H1 (cell line): ENCODE results near the gene IPO13. TPM values are rescaled to one million over a fixed set of nuclear protein-coding genes. Genes with fewer than 3 reads are reported as not detected.

Experiments
- CTCF ChIA-PET: fragments of 300-600 bp; sonication (Branson Sonifier 250); formaldehyde crosslinking; loops from one replicate; lab custom pipeline; 2021; ENCODE audit not compliant: partially characterized antibody; lab: Charles Lee
- POLR2A ChIA-PET: fragments of 300-600 bp; sonication (Branson Sonifier 250); formaldehyde crosslinking; loops from one replicate; lab custom pipeline; 2021; ENCODE audit warnings: inconsistent platforms; ENCODE audit not compliant: partially characterized antibody; lab: Charles Lee
- DNase-seq, 2 experiments: peaks; one replicate each; pipeline versions ENCODE4 v3.0.0 to v3.0.0-alpha.2; 2010 to 2022; ENCODE audit warnings: low spot score in 2 of 2, low read depth in 1 of 2, mixed read lengths in 1 of 2
- FAIRE-seq: peaks from 2 replicates; lab custom pipeline; 2011; peaks lifted over from hg19 to GRCh38; lab: Jason Lieb, UNC
- H2AFZ ChIP-seq: 2 replicates; pipeline ENCODE4 v1.8.1; 2012; ENCODE audit warnings: low read length, inconsistent platforms
- H2AK5ac ChIP-seq: 2 replicates; pipeline ENCODE4 v1.6.1; 2013; ENCODE audit warnings: low read depth, low read length
- H2BK120ac ChIP-seq: replicated peaks from 2 replicates; pipeline ENCODE3; 2013; ENCODE audit warnings: low read depth, low read length, inconsistent platforms
- H2BK12ac ChIP-seq: 2 replicates; pipeline ENCODE4 v1.6.1; 2013; ENCODE audit warnings: low read depth, low read length
- H2BK15ac ChIP-seq: 2 replicates; pipeline ENCODE4 v1.6.1; 2013; ENCODE audit warnings: low read length
- H2BK20ac ChIP-seq: 2 replicates; pipeline ENCODE4 v1.6.1; 2013; ENCODE audit warnings: low read length
- H2BK5ac ChIP-seq: 2 replicates; pipeline ENCODE4 v1.6.1; 2013; ENCODE audit warnings: low read depth, low read length
- H3K14ac ChIP-seq: 2 replicates; pipeline ENCODE4 v1.6.1; 2013; ENCODE audit warnings: inconsistent platforms; ENCODE audit not compliant: insufficient read length
- H3K18ac ChIP-seq: 2 replicates; pipeline ENCODE4 v1.6.1; 2013; ENCODE audit warnings: low read length; ENCODE audit errors: extremely low read depth
- H3K23ac ChIP-seq: 2 replicates; pipeline ENCODE4 v1.6.1; 2013; ENCODE audit warnings: inconsistent platforms; ENCODE audit not compliant: insufficient read length
- H3K23me2 ChIP-seq: 2 replicates; pipeline ENCODE4 v1.6.1; 2013; ENCODE audit warnings: low read depth, low read length
- H3K27ac ChIP-seq: 2 replicates; pipeline ENCODE4 v1.6.1; 2011; ENCODE audit warnings: low read depth, low read length, inconsistent platforms
- H3K27me3 ChIP-seq, 4 experiments: replicated peaks in 1 of 4; 1 replicate in 1 of 4; 2 replicates in 3 of 4; pipeline versions ENCODE4 v1.6.1 to v1.8.1; 2011 to 2013; ENCODE audit warnings: low read length in 3 of 4, mild to moderate bottlenecking in 3 of 4, inconsistent platforms in 2 of 4, mixed read lengths in 2 of 4, moderate library complexity in 1 of 4; ENCODE audit not compliant: control insufficient read depth in 3 of 4, insufficient read depth in 3 of 4; ENCODE audit errors: extremely low read depth in 1 of 4
- H3K36me3 ChIP-seq, 4 experiments: 2 replicates each; pipeline versions ENCODE4 v1.6.1 to v1.8.1; 2011 to 2013; ENCODE audit warnings: mild to moderate bottlenecking in 4 of 4, low read length in 3 of 4, moderate library complexity in 2 of 4, control low read depth in 1 of 4, inconsistent platforms in 1 of 4; ENCODE audit not compliant: insufficient read depth in 4 of 4, control insufficient read depth in 2 of 4
- H3K4ac ChIP-seq: replicated peaks from 2 replicates; pipeline ENCODE3; 2013; ENCODE audit warnings: low read length, low read depth, mixed read lengths, inconsistent platforms; ENCODE audit not compliant: insufficient read length
- H3K4me1 ChIP-seq, 4 experiments: replicated peaks in 1 of 4; 1 replicate in 1 of 4; 2 replicates in 3 of 4; pipeline versions ENCODE4 v1.6.1 to v1.8.1; 2011 to 2013; ENCODE audit warnings: low read length in 3 of 4, inconsistent platforms in 2 of 4, mixed read lengths in 1 of 4; ENCODE audit not compliant: insufficient read depth in 4 of 4, control insufficient read depth in 3 of 4
- H3K4me2 ChIP-seq, 2 experiments: 2 replicates each; pipeline versions ENCODE4 v1.6.1 to v1.8.1; 2011 to 2013; ENCODE audit warnings: low read depth in 2 of 2, low read length in 2 of 2, control low read depth in 1 of 2, inconsistent platforms in 1 of 2, mild to moderate bottlenecking in 1 of 2; ENCODE audit not compliant: insufficient read depth in 1 of 2
- H3K4me3 ChIP-seq, 4 experiments: fragments of 200-600, 300-600 bp in 1 of 4; sonication (generic), shearing (Covaris generic), sonication (Bioruptor Twin) in 1 of 4; 2 replicates each; pipeline versions ENCODE4 v1.5.1 to v1.8.1; 2011 to 2016; ENCODE audit warnings: low read length in 4 of 4, low read depth in 3 of 4, control low read depth in 2 of 4, inconsistent platforms in 2 of 4, mild to moderate bottlenecking in 2 of 4, mixed read lengths in 1 of 4, moderate library complexity in 1 of 4; ENCODE audit not compliant: insufficient read depth in 2 of 4; ENCODE audit errors: extremely low read depth in 1 of 4
- H3K56ac ChIP-seq: replicated peaks from 2 replicates; pipeline ENCODE3; 2013; ENCODE audit warnings: low read depth, mild to moderate bottlenecking, mixed read lengths, low read length, inconsistent platforms; ENCODE audit not compliant: insufficient read length
- H3K79me1 ChIP-seq: 2 replicates; pipeline ENCODE4 v1.6.1; 2013; ENCODE audit warnings: low read depth, low read length, control low read depth
- H3K79me2 ChIP-seq, 2 experiments: 2 replicates each; pipeline versions ENCODE4 v1.6.1 to v1.8.1; 2012 to 2013; ENCODE audit warnings: low read length in 2 of 2, mild to moderate bottlenecking in 2 of 2, inconsistent platforms in 1 of 2; ENCODE audit not compliant: insufficient read depth in 2 of 2, control insufficient read depth in 1 of 2
- H3K9ac ChIP-seq, 4 experiments: replicated peaks in 1 of 4; 1 replicate in 1 of 4; 2 replicates in 3 of 4; pipeline versions ENCODE4 v1.6.1 to v1.8.1; 2011 to 2013; ENCODE audit warnings: low read depth in 3 of 4, low read length in 3 of 4, control low read depth in 2 of 4, mild to moderate bottlenecking in 2 of 4, moderate library complexity in 2 of 4, inconsistent platforms in 1 of 4; ENCODE audit errors: extremely low read depth in 1 of 4
- H3K9me3 ChIP-seq, 2 experiments: 2 replicates each; pipeline versions ENCODE4 v1.6.1 to v1.8.1; 2012 to 2013; ENCODE audit warnings: mild to moderate bottlenecking in 2 of 2, moderate library complexity in 2 of 2, control low read depth in 1 of 2, inconsistent platforms in 1 of 2, low read depth in 1 of 2, low read length in 1 of 2, mixed read lengths in 1 of 2; ENCODE audit not compliant: insufficient read depth in 2 of 2
- H4K20me1 ChIP-seq, 2 experiments: replicated peaks in 1 of 2; 2 replicates each; pipeline versions ENCODE3 to v1.8.1; 2011 to 2013; ENCODE audit warnings: inconsistent platforms in 2 of 2, low read length in 2 of 2, mild to moderate bottlenecking in 1 of 2; ENCODE audit not compliant: insufficient read depth in 2 of 2, control insufficient read depth in 1 of 2
- H4K5ac ChIP-seq: 2 replicates; pipeline ENCODE4 v1.6.1; 2013; ENCODE audit warnings: low read length, low read depth, mixed read lengths, inconsistent platforms; ENCODE audit not compliant: insufficient read length
- H4K8ac ChIP-seq: 2 replicates; pipeline ENCODE4 v1.8.0; 2013; ENCODE audit warnings: mild to moderate bottlenecking, moderate library complexity, low read length, inconsistent platforms; ENCODE audit not compliant: insufficient read depth; ENCODE audit errors: extremely low read depth
- H4K91ac ChIP-seq: replicated peaks from 2 replicates; pipeline ENCODE3; 2013; ENCODE audit warnings: low read length, mixed read lengths, inconsistent platforms; ENCODE audit not compliant: insufficient read length
- CHD2 ChIP-seq: IDR thresholded peaks from 2 replicates; pipeline ENCODE4 v1.6.1; 2012; ENCODE audit warnings: low read length, improper control_type of control experiment
- CREB1 ChIP-seq: IDR thresholded peaks from 2 replicates; pipeline ENCODE4 v1.6.1; 2012; ENCODE audit warnings: inconsistent platforms
- CTBP2 ChIP-seq: IDR thresholded peaks from 2 replicates; pipeline ENCODE4 v1.7.0; 2011; ENCODE audit warnings: borderline replicate concordance, mild to moderate bottlenecking, moderate library complexity, mixed read lengths, low read length; ENCODE audit not compliant: insufficient read depth, insufficient read length
- EGR1 ChIP-seq: IDR thresholded peaks from 2 replicates; pipeline ENCODE4 v1.6.1; 2011; ENCODE audit warnings: low read depth, low read length, borderline replicate concordance
- KDM5A ChIP-seq: fragments of 200-600 bp; IDR thresholded peaks from 2 replicates; pipeline ENCODE4 v1.7.1; 2012; ENCODE audit warnings: mild to moderate bottlenecking, low read length, inconsistent platforms, mixed read lengths
- POU5F1 ChIP-seq: IDR thresholded peaks from 2 replicates; pipeline ENCODE4 v1.6.1; 2011; ENCODE audit warnings: low read depth, mild to moderate bottlenecking, low read length, moderate library complexity
- SP2 ChIP-seq: IDR thresholded peaks from 2 replicates; pipeline ENCODE4 v1.6.1; 2012; ENCODE audit warnings: mild to moderate bottlenecking, low read length, inconsistent platforms
- SRF ChIP-seq: IDR thresholded peaks from 2 replicates; pipeline ENCODE4 v1.6.1; 2011; ENCODE audit warnings: mild to moderate bottlenecking, low read depth, low read length, moderate library complexity
- TEAD4 ChIP-seq: IDR thresholded peaks from 2 replicates; pipeline ENCODE4 v1.6.1; 2012; ENCODE audit warnings: low read depth, low read length, inconsistent platforms, mixed read lengths
- ZNF274 ChIP-seq: IDR thresholded peaks from 2 replicates; pipeline ENCODE4 v1.7.0; 2012; ENCODE audit warnings: low read length, borderline replicate concordance; ENCODE audit errors: extremely low read depth
- WGBS, 2 experiments: shearing (Covaris generic) in 1 of 2; methylation state at CpG; one replicate each; pipeline versions ENCODE4 v1.1.6 to v1.1.7; 2013 to 2015; ENCODE audit warnings: low lambda C conversion rate in 2 of 2, mixed read lengths in 2 of 2, inconsistent platforms in 1 of 2, low coverage in 1 of 2, missing lambda C conversion rate in 1 of 2; ENCODE audit not compliant: insufficient replicate concordance in 2 of 2, insufficient coverage in 1 of 2, insufficient read length in 1 of 2; ENCODE audit errors: extremely low coverage in 1 of 2, missing lambda C conversion rate in 1 of 2; 5-methylcytosine and 5-hydroxymethylcytosine counted together
- polyA plus RNA-seq, 7 experiments: library from polyadenylated mRNA; depleted of rRNA in 3 of 7; stranded (reverse) in 5 of 7; unstranded in 2 of 7; fragments of >200 nt in 5 of 7; fragments of 200-250 nt in 2 of 7; gene quantifications; 1 replicate in 5 of 7; 2 replicates in 1 of 7; 4 replicates in 1 of 7; pipeline versions ENCODE4 v1.2.1 to v1.2.3, GENCODE V29; 2011 to 2013; ENCODE audit warnings: missing spikeins in 2 of 7, mixed read lengths in 2 of 7
- total RNA-seq: library from RNA; stranded (reverse); fragmentation: NEBNext Ultra II Directional; extraction: Animal tissue kit (Norgen Biotek cat#: 25700); gene quantifications from 2 replicates; pipeline ENCODE4 v1.2.1, GENCODE V29; 2021

IPO13 gene
- total and polyA plus RNA-seq, 2 of the 8 experiments (the other 6 are each of a cell fraction or from before 2014, with no cell fraction given): 23.0 to 27.0 TPM

DNA sequence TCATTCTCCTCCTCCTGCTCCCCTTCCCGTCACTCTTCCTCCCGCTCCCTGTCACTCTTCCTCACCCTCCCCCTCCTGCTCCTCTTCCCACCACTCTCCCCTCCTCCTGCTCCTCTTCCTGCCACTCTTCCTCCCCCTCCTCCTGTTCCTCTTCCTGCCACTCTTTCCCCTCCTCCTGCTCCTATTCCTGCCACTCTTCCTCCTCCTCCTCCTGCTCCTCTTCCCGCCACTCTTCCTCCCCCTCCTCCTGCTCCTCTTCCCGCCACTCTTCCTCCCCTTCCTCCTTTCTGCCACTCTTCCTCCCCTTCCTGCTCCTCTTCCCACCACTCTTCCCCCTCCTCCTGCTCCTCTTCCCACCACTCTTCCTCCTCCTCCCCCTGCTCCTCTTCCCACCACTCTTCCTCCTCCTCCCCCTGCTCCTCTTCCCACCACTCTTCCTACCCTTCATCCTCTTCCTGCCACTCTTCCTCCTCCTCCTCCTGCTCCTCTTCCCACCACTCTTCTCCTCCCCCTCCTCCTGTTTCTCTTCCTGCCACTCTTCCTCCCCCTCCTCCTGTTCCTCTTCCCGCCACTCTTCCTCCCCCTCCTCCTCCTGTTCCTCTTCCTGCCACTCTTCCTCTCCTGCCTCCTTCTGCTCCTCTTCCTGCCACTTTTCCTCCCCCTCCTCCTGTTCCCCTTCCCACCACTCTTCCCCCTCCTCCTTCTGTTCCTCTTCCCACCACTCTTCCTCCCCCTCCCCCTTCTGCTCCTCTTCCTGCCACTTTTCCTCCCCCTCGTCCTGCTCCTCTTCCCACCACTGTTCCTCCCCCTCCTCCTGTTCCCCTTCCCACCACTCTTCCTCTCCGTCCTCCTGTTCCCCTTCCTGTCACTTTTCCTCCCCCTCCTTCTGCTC lies 41.8 kb upstream of the IPO13 start:
- no peaks in the 10 kb centered on the region for H3K4me1 ChIP-seq
- no peak for FAIRE-seq
- no peak overlapping the region for H3K56ac ChIP-seq
- no peak for DNase-seq
- no peaks in the 10 kb centered on the region for H3K27me3 ChIP-seq
- no peak overlapping the region for H2BK120ac ChIP-seq
- CTCF ChIA-PET: interaction anchor here (1.4 kb wide), 1 partner anchor 139 kb away, joined by 4 read pairs; no protein-coding TSS in a partner anchor
- no peaks in the 10 kb centered on the region for H4K20me1 ChIP-seq
- H2BK15ac ChIP-seq: no peak overlapping the region
- H4K5ac ChIP-seq: no peak overlapping the region
- no peaks in the 10 kb centered on the region for H3K79me2 ChIP-seq
- H3K9me3 ChIP-seq: no peaks in the 10 kb centered on the region
- no peak overlapping the region for H3K23ac ChIP-seq
- no peak overlapping the region for H3K4ac ChIP-seq
- H3K9ac ChIP-seq: no peak overlapping the region
- H2AK5ac ChIP-seq: no peak overlapping the region
- H4K91ac ChIP-seq: no peak overlapping the region
- H2BK12ac ChIP-seq: no peak overlapping the region
- H2AFZ ChIP-seq: no peak overlapping the region
- H3K4me3 ChIP-seq: no peak overlapping the region
- no peaks in the 10 kb centered on the region for H3K79me1 ChIP-seq
- 80% methylated on average over 4 of the region's 7 CpGs; no CpG with 5 or more reads in 1 of the 2 experiments for WGBS, 2 experiments
- H3K18ac ChIP-seq: no peak overlapping the region
- H3K14ac ChIP-seq: no peak overlapping the region
- no peak overlapping the region for H3K27ac ChIP-seq
- no peak overlapping the region for H4K8ac ChIP-seq
- H2BK5ac ChIP-seq: peak overlapping the region; percentile 49; the same call in 1 of the 2 replicates
- POLR2A ChIA-PET: no interaction called here
- H2BK20ac ChIP-seq: no peak overlapping the region
- no peaks in the 10 kb centered on the region for H3K36me3 ChIP-seq
- TF ChIP-seq SRF: no peak
- no peak for TF ChIP-seq TEAD4
- no peak for TF ChIP-seq CHD2
- no peak for TF ChIP-seq SP2
- TF ChIP-seq CREB1: no peak
- TF ChIP-seq KDM5A: no peak
- no peak for TF ChIP-seq POU5F1
- TF ChIP-seq EGR1: no peak
- TF ChIP-seq CTBP2: no peak
- no peak for TF ChIP-seq ZNF274
- H3K23me2 ChIP-seq: no peaks in the 10 kb centered on the region; the same call in 1 of the 2 replicates
- no peak overlapping the region for H3K4me2 ChIP-seq
